ACC112 (cell line): ENCODE results near the gene USP6NL.

Source experiments
- H2AFZ ChIP-seq: fragments of 200-600 bp; sonication (generic); one replicate; pipeline ENCODE4 v1.6.0; 2017; ENCODE audit warnings: antibody characterized with exemption, low read length; ENCODE audit not compliant: unreplicated experiment
- H3K27ac ChIP-seq: fragments of 200-600 bp; sonication (generic); 2 replicates; pipeline ENCODE4 v1.5.1; 2014; ENCODE audit warnings: low read depth, mild to moderate bottlenecking, antibody characterized with exemption, low read length, moderate library complexity
- H3K27me3 ChIP-seq: fragments of 200-600 bp; sonication (generic); 2 replicates; pipeline ENCODE4 v1.6.1; 2014; ENCODE audit warnings: mild to moderate bottlenecking, antibody characterized with exemption, low read length, moderate library complexity, mixed read lengths; ENCODE audit not compliant: insufficient read depth
- H3K36me3 ChIP-seq: fragments of 200-600 bp; sonication (generic); 2 replicates; pipeline ENCODE4 v1.6.1; 2016; ENCODE audit warnings: mild to moderate bottlenecking, antibody characterized with exemption, low read length, moderate library complexity, mixed read lengths; ENCODE audit not compliant: insufficient read depth
- H3K4me1 ChIP-seq: fragments of 200-600 bp; sonication (generic); one replicate; pipeline ENCODE4 v1.6.1; 2016; ENCODE audit warnings: low read length, mixed read lengths; ENCODE audit not compliant: insufficient read depth, unreplicated experiment, control insufficient read depth
- H3K4me3 ChIP-seq: fragments of 200-600 bp; sonication (generic); 2 replicates; pipeline ENCODE4 v1.5.1; 2014; ENCODE audit warnings: mild to moderate bottlenecking, low read depth, low read length
- H3K79me2 ChIP-seq: fragments of 200-600 bp; sonication (generic); one replicate; pipeline ENCODE4 v1.6.0; 2016; ENCODE audit warnings: low read length; ENCODE audit not compliant: control insufficient read depth, unreplicated experiment, insufficient read depth

USP6NL gene

GRCh38 chr10:11463111-11463510 lies 148.3 kb downstream of the USP6NL start:
- Histone ChIP-seq H3K27ac (no peak overlapping the region), H3K36me3 (peaks cover 3% of the 10 kb centered on the region; the same call in 1 of the 2 replicates), H3K79me2 (no peaks in the 10 kb centered on the region), H2AFZ (no peak overlapping the region), H3K4me1 (peaks cover 1% of the 10 kb centered on the region), H3K4me3 (no peak overlapping the region), H3K27me3 (no peaks in the 10 kb centered on the region)

DNA sequence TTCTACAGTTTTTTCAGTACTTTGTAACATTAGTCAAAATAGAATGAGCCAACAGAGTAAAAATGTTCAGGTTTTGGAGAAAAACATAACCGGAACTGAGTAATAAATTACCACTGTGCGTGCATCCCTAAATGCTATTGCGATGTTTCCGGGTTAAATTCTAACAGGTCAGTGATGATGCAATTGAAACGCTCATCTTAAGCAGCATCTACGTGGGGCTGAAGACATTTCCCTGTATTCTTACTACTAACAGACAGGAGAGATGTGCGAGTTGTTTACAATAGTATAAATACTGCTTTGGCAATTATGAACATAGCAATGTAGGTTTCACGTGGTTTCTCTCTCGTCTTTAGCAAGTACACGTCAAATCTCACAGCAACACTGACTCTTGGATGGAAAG lies 149.4 kb downstream of the USP6NL start:
- Histone ChIP-seq H3K27me3 (no peaks in the 10 kb centered on the region), H3K36me3 (peaks cover 3% of the 10 kb centered on the region; the same call in 1 of the 2 replicates), H3K79me2 (no peaks in the 10 kb centered on the region), H3K27ac (no peak overlapping the region), H3K4me1 (no peaks in the 10 kb centered on the region), H2AFZ (no peak overlapping the region), H3K4me3 (no peak overlapping the region)

GRCh38 chr10:11457336-11457735 lies 154.1 kb downstream of the USP6NL start:
- Histone ChIP-seq H3K4me3 (no peak overlapping the region), H3K36me3 (no peaks in the 10 kb centered on the region), H3K27me3 (no peaks in the 10 kb centered on the region), H3K27ac (no peak overlapping the region), H2AFZ (no peak overlapping the region), H3K79me2 (no peaks in the 10 kb centered on the region), H3K4me1 (no peaks in the 10 kb centered on the region)

- Histone ChIP-seq H2AFZ (no peak overlapping the region), H3K27ac (no peak overlapping the region), H3K4me3 (no peak overlapping the region), H3K36me3 (no peaks in the 10 kb centered on the region), H3K4me1 (no peaks in the 10 kb centered on the region), H3K79me2 (no peaks in the 10 kb centered on the region), H3K27me3 (peaks cover 6% of the 10 kb centered on the region)
These were observed 156.4 kb downstream of the USP6NL start for GRCh38 chr10:11454958-11455566.

- Histone ChIP-seq H2AFZ (no peak overlapping the region), H3K4me3 (no peak overlapping the region), H3K36me3 (no peaks in the 10 kb centered on the region), H3K27ac (no peak overlapping the region), H3K79me2 (no peaks in the 10 kb centered on the region), H3K27me3 (peaks cover 13% of the 10 kb centered on the region), H3K4me1 (no peaks in the 10 kb centered on the region)
These were observed 157.3 kb downstream of the USP6NL start for GRCh38 chr10:11454160-11454559.

- no peak overlapping the region for H2AFZ ChIP-seq
- H3K27me3 ChIP-seq: peaks cover 37% of the 10 kb centered on the region
- H3K79me2 ChIP-seq: no peaks in the 10 kb centered on the region
- H3K36me3 ChIP-seq: no peaks in the 10 kb centered on the region
- H3K27ac ChIP-seq: no peak overlapping the region
- no peak overlapping the region for H3K4me3 ChIP-seq
- no peaks in the 10 kb centered on the region for H3K4me1 ChIP-seq
These were observed 159.7 kb downstream of the USP6NL start for GRCh38 chr10:11451640-11452260.

- Histone ChIP-seq H3K27ac (no peak overlapping the region), H3K4me3 (no peak overlapping the region), H3K79me2 (no peaks in the 10 kb centered on the region), H3K4me1 (no peaks in the 10 kb centered on the region), H3K27me3 (peaks cover 43% of the 10 kb centered on the region), H2AFZ (no peak overlapping the region), H3K36me3 (no peaks in the 10 kb centered on the region)
These were observed 161.0 kb downstream of the USP6NL start for GRCh38 chr10:11450427-11450826.

DNA sequence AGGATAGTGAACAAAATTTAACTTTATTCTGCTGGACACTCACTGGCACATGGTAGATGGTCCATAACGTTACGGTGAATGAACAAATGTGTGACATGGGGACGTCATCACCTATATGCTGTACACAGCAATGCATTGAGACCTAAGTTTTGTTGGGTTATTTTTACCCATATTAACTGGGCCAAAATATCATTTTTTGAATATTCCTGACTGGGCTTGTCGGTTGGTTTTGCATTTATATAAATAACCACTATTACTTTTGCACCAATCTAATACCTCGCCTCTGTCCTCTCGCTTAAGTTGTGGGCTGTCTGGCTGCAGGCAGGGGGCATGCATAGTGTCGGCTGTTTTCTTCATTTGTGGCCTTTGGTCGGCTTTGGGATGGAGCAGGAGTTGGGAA lies 161.7 kb downstream of the USP6NL start:
- Histone ChIP-seq H3K4me3 (no peak overlapping the region), H3K36me3 (no peaks in the 10 kb centered on the region), H3K79me2 (no peaks in the 10 kb centered on the region), H2AFZ (no peak overlapping the region), H3K27me3 (peaks cover 48% of the 10 kb centered on the region), H3K27ac (no peak overlapping the region), H3K4me1 (no peaks in the 10 kb centered on the region)

- no peaks in the 10 kb centered on the region for H3K36me3 ChIP-seq
- H2AFZ ChIP-seq: no peak overlapping the region
- peaks cover 48% of the 10 kb centered on the region for H3K27me3 ChIP-seq
- no peak overlapping the region for H3K27ac ChIP-seq
- no peaks in the 10 kb centered on the region for H3K4me1 ChIP-seq
- no peak overlapping the region for H3K4me3 ChIP-seq
- H3K79me2 ChIP-seq: no peaks in the 10 kb centered on the region
These were observed 162.8 kb downstream of the USP6NL start for GRCh38 chr10:11448545-11449244.

GRCh38 chr10:11448190-11448544 lies 163.3 kb downstream of the USP6NL start:
- Histone ChIP-seq H3K27me3 (peaks cover 48% of the 10 kb centered on the region), H3K4me1 (no peaks in the 10 kb centered on the region), H3K4me3 (no peak overlapping the region), H3K27ac (no peak overlapping the region), H3K36me3 (no peaks in the 10 kb centered on the region), H2AFZ (no peak overlapping the region), H3K79me2 (no peaks in the 10 kb centered on the region)

GRCh38 chr10:11447586-11447985 lies 163.9 kb downstream of the USP6NL start:
- Histone ChIP-seq H3K4me1 (no peaks in the 10 kb centered on the region), H3K27ac (no peak overlapping the region), H2AFZ (no peak overlapping the region), H3K79me2 (no peaks in the 10 kb centered on the region), H3K27me3 (peaks cover 48% of the 10 kb centered on the region), H3K36me3 (no peaks in the 10 kb centered on the region), H3K4me3 (no peak overlapping the region)
